K562 (cell line): ENCODE results near the gene CDIPT. TPM values are rescaled to one million over a fixed set of nuclear protein-coding genes. Genes with fewer than 3 reads are reported as not detected.

Experiments
- ATF7 ChIP-seq: fragments of 450-650 bp; IDR thresholded peaks from 2 replicates; pipeline ENCODE4 v1.7.1; 2014; ENCODE audit warnings: mild to moderate bottlenecking, moderate library complexity
- CREB1 ChIP-seq, 2 experiments: sonication (generic) in 1 of 2; formaldehyde crosslinking in 1 of 2; IDR thresholded peaks; 2 replicates each; pipeline versions ENCODE4 v1.6.1 to v1.8.0; 2012 to 2022; ENCODE audit warnings: inconsistent platforms in 1 of 2, mild to moderate bottlenecking in 1 of 2, missing genetic modification reagents in 1 of 2, moderate library complexity in 1 of 2
- DPF2 ChIP-seq: fragments of 450-650 bp; IDR thresholded peaks from 2 replicates; pipeline ENCODE4 v1.6.1; 2016
- ELF1 ChIP-seq: fragments of 200-800 bp; sonication (Bioruptor generic); IDR thresholded peaks from 2 replicates; pipeline ENCODE4 v1.6.1; 2016; ENCODE audit warnings: missing genetic modification characterization, missing compliant biosample characterization
- GABPB1 ChIP-seq: sonication (generic); formaldehyde crosslinking; IDR thresholded peaks from 2 replicates; pipeline ENCODE4 v1.8.0; 2022; ENCODE audit warnings: mild to moderate bottlenecking, missing genetic modification reagents
- GTF2F1 ChIP-seq: IDR thresholded peaks from 2 replicates; pipeline ENCODE4 v1.6.1; 2011; ENCODE audit warnings: low read depth, low read length, improper control_type of control experiment
- L3MBTL2 ChIP-seq: fragments of 450-650 bp; IDR thresholded peaks from 2 replicates; pipeline ENCODE4 v1.6.1; 2016; ENCODE audit warnings: mild to moderate bottlenecking, moderate library complexity
- MAFF ChIP-seq: IDR thresholded peaks from 2 replicates; pipeline ENCODE4 v1.6.1; 2012; ENCODE audit warnings: low read length, improper control_type of control experiment
- MEF2D ChIP-seq: conservative IDR thresholded peaks from 2 replicates; pipeline ENCODE4 v1.6.1; 2016; ENCODE audit warnings: low read depth, missing genetic modification characterization, missing compliant biosample characterization
- NONO ChIP-seq, 2 experiments: fragments of 200-400 bp in 1 of 2; fragments of 450-650 bp in 1 of 2; formaldehyde crosslinking in 1 of 2; IDR thresholded peaks; 2 replicates each; pipeline ENCODE4 v1.6.1; 2017; ENCODE audit warnings: low read depth in 2 of 2, mild to moderate bottlenecking in 2 of 2, moderate library complexity in 2 of 2, low read length in 1 of 2
- NR2C1 ChIP-seq, 2 experiments: fragments of 450-650 bp; IDR thresholded peaks; 2 replicates each; pipeline ENCODE4 v1.6.1; 2017; ENCODE audit warnings: mild to moderate bottlenecking in 2 of 2, antibody characterized with exemption in 1 of 2, inconsistent platforms in 1 of 2, missing compliant biosample characterization in 1 of 2, missing genetic modification characterization in 1 of 2
- SP1 ChIP-seq: sonication (generic); formaldehyde crosslinking; IDR thresholded peaks from 2 replicates; pipeline ENCODE4 v1.8.1; 2022; ENCODE audit warnings: mild to moderate bottlenecking, missing genetic modification reagents
- TAF1 ChIP-seq: IDR thresholded peaks from 2 replicates; pipeline ENCODE4 v1.6.1; 2011; ENCODE audit warnings: mild to moderate bottlenecking, low read length, moderate library complexity; ENCODE audit not compliant: insufficient read depth, control insufficient read depth, severe bottlenecking; ENCODE audit errors: extremely low read depth
- TBP ChIP-seq: optimal IDR thresholded peaks from 2 replicates; pipeline ENCODE3; 2011; ENCODE audit warnings: low read depth, low read length, improper control_type of control experiment
- TCF7L2 ChIP-seq: fragments of 150-350 bp; IDR thresholded peaks from 2 replicates; pipeline ENCODE4 v1.6.1; 2016; ENCODE audit warnings: low read depth, mild to moderate bottlenecking, low read length, moderate library complexity
- XRCC5 ChIP-seq: fragments of 200-400 bp; formaldehyde crosslinking; IDR thresholded peaks from 2 replicates; pipeline ENCODE4 v1.6.1; 2017; ENCODE audit warnings: low read depth, mild to moderate bottlenecking, low read length
- ZNF311 ChIP-seq: fragments of 250-450 bp; sonication (Bioruptor Pico); IDR thresholded peaks from 2 replicates; pipeline ENCODE4 v1.4.0; 2020; ENCODE audit warnings: mild to moderate bottlenecking, moderate library complexity
- polyA plus RNA-seq, 8 experiments: library from polyadenylated mRNA; depleted of rRNA in 4 of 8; stranded (reverse) in 5 of 8; unstranded in 3 of 8; fragments of >200 nt; fragmentation: Nextera tagmentation in 2 of 8; fragmentation: Illumina TruSeq in 1 of 8; extraction: Ambion mirVana in 2 of 8; extraction: Trizol in 1 of 8; gene quantifications; 2 replicates each; pipeline versions ENCODE4 v1.2.1 to v1.2.3, GENCODE V29; 2011 to 2014; ENCODE audit warnings: inconsistent platforms in 1 of 8, missing spikeins in 1 of 8
- total RNA-seq, 7 experiments: library from RNA; depleted of rRNA in 6 of 7; stranded (reverse); fragments of >200 nt in 6 of 7; fragmentation: Illumina TruSeq in 2 of 7; extraction: Trizol in 2 of 7; gene quantifications; 2 replicates each; pipeline versions ENCODE4 v1.2.1 to v1.2.3, GENCODE V29; 2011 to 2021; ENCODE audit warnings: low replicate concordance in 1 of 7
- TF ChIP-seq, protein P1 (sequence below), 2 experiments: fragments of 450-650 bp in 1 of 2; IDR thresholded peaks; 2 replicates each; pipeline ENCODE4 v1.6.1; 2011 to 2017; ENCODE audit warnings: low read depth in 2 of 2, antibody characterized with exemption in 1 of 2, borderline replicate concordance in 1 of 2, low read length in 1 of 2, mild to moderate bottlenecking in 1 of 2, mixed read lengths in 1 of 2; ENCODE audit not compliant: control insufficient read depth in 1 of 2
- TF ChIP-seq, protein P2 (sequence below), 2 experiments: fragments of 450-650 bp; IDR thresholded peaks; 2 replicates each; pipeline ENCODE4 v1.6.1; 2018; ENCODE audit warnings: mild to moderate bottlenecking in 2 of 2, low read depth in 1 of 2; ENCODE audit not compliant: partially characterized antibody in 2 of 2

Gene CDIPT
- total and polyA plus RNA-seq, 9 of the 15 experiments (the other 6 are each of a cell fraction or from before 2014, with no cell fraction given), result 1.3 to 37.0 (median 23.0) TPM

- peak; percentile 48; the same call in 1 of the 2 replicates for TF ChIP-seq NR2C1 (IDR thresholded peaks at IDR 0.05)
- no peak for TF ChIP-seq NR2C1 (tag; IDR thresholded peaks at IDR 0.05)
- no peak for TF ChIP-seq GTF2F1
- no peak for TF ChIP-seq ZNF311 (CRISPR knock-in tag)
- TF ChIP-seq CREB1 (IDR thresholded peaks at IDR 0.05), result peak; percentile 83
- peak; percentile 88 for TF ChIP-seq CREB1 (CRISPR knock-in tag; IDR thresholded peaks at IDR 0.05)
- TF ChIP-seq, protein P1, sequence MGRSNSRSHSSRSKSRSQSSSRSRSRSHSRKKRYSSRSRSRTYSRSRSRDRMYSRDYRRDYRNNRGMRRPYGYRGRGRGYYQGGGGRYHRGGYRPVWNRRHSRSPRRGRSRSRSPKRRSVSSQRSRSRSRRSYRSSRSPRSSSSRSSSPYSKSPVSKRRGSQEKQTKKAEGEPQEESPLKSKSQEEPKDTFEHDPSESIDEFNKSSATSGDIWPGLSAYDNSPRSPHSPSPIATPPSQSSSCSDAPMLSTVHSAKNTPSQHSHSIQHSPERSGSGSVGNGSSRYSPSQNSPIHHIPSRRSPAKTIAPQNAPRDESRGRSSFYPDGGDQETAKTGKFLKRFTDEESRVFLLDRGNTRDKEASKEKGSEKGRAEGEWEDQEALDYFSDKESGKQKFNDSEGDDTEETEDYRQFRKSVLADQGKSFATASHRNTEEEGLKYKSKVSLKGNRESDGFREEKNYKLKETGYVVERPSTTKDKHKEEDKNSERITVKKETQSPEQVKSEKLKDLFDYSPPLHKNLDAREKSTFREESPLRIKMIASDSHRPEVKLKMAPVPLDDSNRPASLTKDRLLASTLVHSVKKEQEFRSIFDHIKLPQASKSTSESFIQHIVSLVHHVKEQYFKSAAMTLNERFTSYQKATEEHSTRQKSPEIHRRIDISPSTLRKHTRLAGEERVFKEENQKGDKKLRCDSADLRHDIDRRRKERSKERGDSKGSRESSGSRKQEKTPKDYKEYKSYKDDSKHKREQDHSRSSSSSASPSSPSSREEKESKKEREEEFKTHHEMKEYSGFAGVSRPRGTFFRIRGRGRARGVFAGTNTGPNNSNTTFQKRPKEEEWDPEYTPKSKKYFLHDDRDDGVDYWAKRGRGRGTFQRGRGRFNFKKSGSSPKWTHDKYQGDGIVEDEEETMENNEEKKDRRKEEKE (IDR thresholded peaks at IDR 0.05; ENCODE audit: borderline replicate concordance in 1 of 2, control insufficient read depth in 1 of 2, low read depth in 2 of 2, low read length in 1 of 2), result peak; percentile 74 to 99; a peak in 3 of 4 replicates
- TF ChIP-seq ATF7, result peak; percentile 100
- TF ChIP-seq TAF1, result peak; percentile 46
- TF ChIP-seq GABPB1 (CRISPR knock-in tag), result peak; percentile 36
- TF ChIP-seq DPF2, result peak; percentile 78; the same call in 1 of the 2 replicates
- peak; percentile 84 for TF ChIP-seq ELF1 (tag)
- peak; percentile 94 for TF ChIP-seq SP1
- peak; percentile 53 for TF ChIP-seq TBP
- peak; percentile 82 for TF ChIP-seq MAFF
- TF ChIP-seq MEF2D (tag), result peak; percentile 68; the same call in 1 of the 2 replicates
- peak; percentile 97 for TF ChIP-seq TCF7L2
- peak; percentile 48 for TF ChIP-seq L3MBTL2
- TF ChIP-seq, protein P2, sequence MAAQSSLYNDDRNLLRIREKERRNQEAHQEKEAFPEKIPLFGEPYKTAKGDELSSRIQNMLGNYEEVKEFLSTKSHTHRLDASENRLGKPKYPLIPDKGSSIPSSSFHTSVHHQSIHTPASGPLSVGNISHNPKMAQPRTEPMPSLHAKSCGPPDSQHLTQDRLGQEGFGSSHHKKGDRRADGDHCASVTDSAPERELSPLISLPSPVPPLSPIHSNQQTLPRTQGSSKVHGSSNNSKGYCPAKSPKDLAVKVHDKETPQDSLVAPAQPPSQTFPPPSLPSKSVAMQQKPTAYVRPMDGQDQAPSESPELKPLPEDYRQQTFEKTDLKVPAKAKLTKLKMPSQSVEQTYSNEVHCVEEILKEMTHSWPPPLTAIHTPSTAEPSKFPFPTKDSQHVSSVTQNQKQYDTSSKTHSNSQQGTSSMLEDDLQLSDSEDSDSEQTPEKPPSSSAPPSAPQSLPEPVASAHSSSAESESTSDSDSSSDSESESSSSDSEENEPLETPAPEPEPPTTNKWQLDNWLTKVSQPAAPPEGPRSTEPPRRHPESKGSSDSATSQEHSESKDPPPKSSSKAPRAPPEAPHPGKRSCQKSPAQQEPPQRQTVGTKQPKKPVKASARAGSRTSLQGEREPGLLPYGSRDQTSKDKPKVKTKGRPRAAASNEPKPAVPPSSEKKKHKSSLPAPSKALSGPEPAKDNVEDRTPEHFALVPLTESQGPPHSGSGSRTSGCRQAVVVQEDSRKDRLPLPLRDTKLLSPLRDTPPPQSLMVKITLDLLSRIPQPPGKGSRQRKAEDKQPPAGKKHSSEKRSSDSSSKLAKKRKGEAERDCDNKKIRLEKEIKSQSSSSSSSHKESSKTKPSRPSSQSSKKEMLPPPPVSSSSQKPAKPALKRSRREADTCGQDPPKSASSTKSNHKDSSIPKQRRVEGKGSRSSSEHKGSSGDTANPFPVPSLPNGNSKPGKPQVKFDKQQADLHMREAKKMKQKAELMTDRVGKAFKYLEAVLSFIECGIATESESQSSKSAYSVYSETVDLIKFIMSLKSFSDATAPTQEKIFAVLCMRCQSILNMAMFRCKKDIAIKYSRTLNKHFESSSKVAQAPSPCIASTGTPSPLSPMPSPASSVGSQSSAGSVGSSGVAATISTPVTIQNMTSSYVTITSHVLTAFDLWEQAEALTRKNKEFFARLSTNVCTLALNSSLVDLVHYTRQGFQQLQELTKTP (IDR thresholded peaks at IDR 0.05; ENCODE audit: low read depth in 1 of 2, partially characterized antibody in 2 of 2), result peak in 1 of 2 experiments; percentile 53
- TF ChIP-seq NONO (IDR thresholded peaks at IDR 0.05; ENCODE audit: low read depth in 2 of 2, low read length in 1 of 2), result peak in 1 of 2 experiments; percentile 100; a peak in 2 of 4 replicates
- peak; percentile 97; the same call in 1 of the 2 replicates for TF ChIP-seq XRCC5
Observed at GRCh38 chr16:29862884-29863668, at the start of gene CDIPT (continued).
